GM21528 (cell line): ENCODE results near the gene SSU72.

ENCODE experiments used
- ATAC-seq: cut with Tn5 transposase; IDR thresholded peaks from one replicate; pipeline ENCODE4 v1.9.1; 2021; ENCODE audit warnings: mild to moderate bottlenecking, moderate library complexity; ENCODE audit not compliant: unreplicated experiment, low FRiP score

The SSU72 gene

GRCh38 chr1:1613509-1614082, 38.9 kb upstream of the SSU72 start:
- no peak for ATAC-seq

DNA sequence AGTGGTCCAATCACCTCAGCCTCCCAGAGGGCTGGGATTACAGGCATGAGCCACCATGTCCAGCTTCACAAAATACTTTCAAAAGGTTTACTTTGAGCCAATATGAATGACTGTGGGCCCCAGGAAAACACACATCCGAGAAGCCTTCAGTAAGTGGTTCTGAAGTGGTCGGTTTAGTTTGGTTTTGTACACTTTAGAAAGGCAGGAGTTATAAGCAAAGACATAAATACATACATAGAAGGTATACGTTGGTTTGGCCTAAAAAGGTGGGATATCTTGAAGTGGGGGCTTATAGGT, 37.4 kb upstream of the SSU72 start:
- no peak for ATAC-seq

DNA sequence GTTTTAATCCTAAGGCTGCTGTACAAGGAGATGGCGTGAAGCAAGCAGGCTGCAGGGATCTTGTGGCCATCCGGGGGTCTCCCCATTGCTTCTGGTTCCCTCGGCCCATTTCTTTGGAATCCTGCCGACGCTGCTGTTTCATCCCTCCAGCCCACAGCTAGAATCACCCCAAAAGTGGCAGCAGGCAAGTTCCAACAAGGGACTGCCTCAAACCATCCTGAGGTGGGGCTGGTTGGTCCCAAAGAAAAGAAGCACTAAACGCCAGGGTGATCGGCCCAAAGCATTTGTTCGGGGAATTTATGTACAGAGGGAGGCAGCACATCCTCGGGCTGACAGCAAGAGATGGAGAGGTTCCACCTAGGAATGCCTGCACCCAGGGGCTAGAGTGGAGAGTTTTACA, 36.1 kb upstream of the SSU72 start:
- ATAC-seq, result no peak

DNA sequence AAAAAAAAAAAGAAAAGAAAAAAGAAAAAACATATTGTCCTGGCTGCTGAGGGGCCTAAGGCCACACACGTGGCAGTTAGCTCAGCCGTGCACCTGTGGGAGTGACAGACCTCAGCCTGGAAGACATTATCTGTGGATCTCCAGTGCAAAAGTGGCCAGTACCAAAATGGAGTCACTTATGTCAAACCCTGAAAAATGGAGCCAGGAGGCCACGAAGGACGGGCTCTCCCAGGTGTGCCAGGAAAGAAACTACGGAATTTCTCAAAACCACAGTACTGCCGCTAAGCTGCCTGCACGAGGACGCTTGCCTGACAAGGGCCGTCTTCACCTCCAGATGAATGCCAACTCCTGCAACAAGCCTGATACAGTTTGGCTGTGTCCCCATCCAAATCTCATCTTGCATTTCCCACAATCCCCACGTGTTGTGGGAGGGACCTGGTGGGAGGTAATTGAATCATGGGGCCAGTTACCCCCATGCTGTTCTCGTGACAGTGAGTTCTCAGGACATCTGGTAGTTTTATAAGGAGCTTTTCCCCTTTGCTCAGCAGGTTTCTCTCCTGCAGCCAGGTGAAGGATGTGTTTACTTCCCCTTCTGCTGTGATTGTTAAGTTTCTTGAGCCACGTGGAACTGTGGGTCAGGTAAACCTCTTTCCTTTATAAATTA, 35.3 kb upstream of the SSU72 start:
- ATAC-seq, result no peak

GRCh38 chr1:1606232-1606631, 31.6 kb upstream of the SSU72 start:
- no peak for ATAC-seq

GRCh38 chr1:1605724-1606123, 31.1 kb upstream of the SSU72 start:
- no peak for ATAC-seq

GRCh38 chr1:1605034-1605591, 30.4 kb upstream of the SSU72 start:
- no peak for ATAC-seq

GRCh38 chr1:1604374-1605033, 29.8 kb upstream of the SSU72 start:
- no peak for ATAC-seq

- no peak for ATAC-seq
These were observed 29.2 kb upstream of the SSU72 start for GRCh38 chr1:1603671-1604373.

- ATAC-seq, result no peak
These were observed 28.4 kb upstream of the SSU72 start for GRCh38 chr1:1602968-1603506.

DNA sequence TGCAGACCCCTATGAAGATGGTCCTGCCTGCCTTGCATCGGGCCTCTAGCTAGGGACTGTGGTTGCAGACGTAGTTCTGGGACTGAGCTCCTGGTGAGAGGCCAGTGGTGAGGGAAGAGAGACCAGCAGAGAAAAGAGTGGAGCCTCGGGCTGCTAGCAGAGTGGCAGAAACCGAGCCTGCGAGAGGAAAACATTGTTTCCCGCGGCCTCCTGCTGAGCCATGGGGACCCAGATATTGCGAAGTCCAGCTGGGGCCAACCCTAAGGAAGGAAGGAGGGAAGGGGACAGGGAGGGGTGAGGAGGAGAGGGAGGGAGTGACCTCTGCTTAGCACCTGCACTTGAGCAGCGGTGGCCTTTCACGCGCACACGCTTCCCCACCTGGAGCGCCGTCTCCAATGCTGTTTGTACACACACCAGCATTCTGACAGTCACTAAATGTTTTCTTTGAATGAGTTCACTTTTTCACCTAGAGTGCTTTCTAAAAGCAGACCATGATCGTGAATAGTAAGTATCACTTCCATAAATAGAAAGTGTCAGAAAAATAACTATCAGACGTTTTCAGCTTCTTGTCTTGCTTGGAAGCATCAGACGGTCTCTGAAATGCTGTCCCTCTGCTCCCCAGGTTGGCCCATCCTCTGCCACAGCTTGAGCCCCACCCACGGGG, 27.8 kb upstream of the SSU72 start:
- ATAC-seq, result no peak

DNA sequence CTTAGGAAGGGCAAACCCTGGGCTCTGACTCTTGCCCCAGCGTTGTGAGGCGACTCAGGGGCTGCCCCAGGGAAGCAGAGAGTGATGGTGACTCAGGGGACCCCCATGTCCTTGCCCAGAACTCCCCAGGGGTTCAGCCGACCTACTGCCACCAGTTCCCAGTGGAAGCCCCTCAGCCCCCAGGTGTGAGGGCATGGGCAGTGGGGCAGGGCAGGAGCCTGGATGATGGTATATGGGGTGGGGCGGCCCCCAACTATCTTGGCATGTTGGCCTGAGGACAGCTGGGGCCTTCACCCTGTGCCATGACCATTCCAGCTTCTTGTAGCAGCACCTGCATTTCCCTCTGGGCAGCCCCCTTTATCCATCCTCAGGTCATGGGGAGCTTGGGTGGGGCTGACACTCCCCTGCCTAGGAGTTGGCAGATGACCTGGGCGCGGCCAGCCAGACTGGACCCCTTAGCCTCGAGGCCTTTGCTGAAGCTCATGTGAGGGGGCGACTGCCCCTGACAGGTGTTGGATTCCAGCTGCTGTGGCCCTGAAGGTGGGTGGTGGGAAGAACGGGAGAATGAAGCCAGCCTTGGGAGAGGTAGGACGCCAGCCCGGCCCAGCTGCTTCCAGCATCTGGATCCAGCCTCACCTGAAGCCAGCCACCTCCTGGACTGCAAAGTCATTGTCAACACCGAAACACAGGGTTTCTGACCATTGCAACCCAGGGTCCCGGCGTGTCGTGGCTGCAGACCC, 27.1 kb upstream of the SSU72 start:
- no peak for ATAC-seq

DNA sequence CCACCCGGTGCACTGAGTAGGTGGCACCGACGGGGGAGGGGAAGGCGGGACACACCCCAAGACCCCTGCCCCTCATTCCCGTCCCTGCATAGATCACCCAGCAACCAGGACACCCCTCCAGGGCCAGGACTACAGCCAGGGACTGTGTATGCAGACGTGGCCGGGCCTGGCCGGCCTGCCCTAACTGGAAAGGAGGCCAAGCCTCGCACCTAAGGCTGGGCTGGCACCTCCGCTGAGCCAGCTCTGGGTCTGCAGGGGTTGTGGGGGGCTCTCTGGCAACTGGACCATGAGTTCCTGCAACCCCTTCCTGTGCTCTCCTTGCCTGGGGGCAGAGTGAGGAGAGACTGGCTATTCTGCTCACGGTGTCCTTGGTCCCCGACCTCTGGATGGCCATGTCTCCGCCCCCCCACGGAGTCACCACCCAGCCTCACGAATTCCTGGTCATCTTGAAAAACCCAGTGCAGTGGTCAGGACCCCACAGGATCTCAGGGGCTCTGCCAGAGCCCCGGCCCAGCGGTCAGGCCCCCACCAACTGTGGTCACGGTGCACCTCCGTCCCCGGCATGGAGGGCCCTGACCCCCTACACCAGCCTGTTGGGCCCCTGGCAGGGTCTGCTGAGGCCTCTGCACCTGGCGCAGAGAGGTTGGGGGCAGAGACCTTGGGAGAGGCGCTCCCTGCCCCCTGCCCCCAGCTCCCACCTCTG, 26.3 kb upstream of the SSU72 start:
- ATAC-seq, result no peak

DNA sequence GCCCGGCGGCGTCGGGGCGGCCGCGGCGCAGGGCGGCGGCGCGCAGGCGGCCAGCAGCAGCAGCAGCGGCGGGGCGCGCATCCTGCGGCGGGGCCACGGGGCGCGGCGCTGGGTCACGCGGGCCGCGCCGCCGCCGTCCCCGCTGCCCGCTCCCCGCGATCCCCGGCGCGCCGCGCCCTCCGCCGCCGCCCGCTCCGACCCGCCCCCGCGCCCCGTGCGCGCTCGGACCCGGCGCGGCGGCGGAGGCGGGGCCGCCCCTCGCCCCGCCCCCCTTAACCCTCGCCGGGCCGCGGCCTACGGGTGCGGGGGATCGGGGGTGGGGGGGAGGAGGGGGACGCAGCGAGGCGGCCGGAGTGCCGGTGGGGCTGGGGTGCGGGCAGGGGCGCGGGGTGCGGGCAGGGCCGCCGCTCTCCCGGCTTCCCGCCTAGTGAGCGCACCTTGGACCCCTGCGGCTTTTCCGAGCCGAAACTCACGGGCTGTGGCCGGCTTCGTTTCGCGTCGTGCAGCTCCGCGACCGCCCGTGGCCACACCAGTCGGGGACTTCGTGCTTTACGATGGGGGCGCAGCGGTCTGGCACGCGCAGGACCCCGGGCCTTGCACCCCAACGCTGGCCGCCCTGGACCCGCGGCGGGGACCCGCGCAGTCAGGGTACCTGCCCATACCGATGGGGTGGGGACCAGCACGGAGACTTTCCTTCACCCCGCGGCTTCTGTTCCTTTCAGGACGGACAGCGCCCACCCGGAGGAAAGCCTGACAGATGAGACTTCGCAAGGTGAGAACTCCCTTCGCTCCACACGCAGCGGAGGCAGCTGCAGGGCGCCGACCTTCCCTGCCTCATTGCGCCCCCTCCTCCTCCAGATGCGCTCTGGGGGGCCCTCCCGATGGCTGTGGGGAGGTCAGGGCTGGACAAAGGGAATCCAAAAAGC, 25.5 kb upstream of the SSU72 start, which contains the start of gene FNDC10:
Gene FNDC10, minus strand, starts transcription at position 201 of the 926 bp plus-strand sequence. Its CDS starts 120 bp downstream, at position 81.
- ATAC-seq, result no peak

GRCh38 chr1:1599030-1599934, 24.6 kb upstream of the SSU72 start:
- no peak for ATAC-seq

GRCh38 chr1:1598720-1599029, 24.0 kb upstream of the SSU72 start:
- ATAC-seq, result no peak

DNA sequence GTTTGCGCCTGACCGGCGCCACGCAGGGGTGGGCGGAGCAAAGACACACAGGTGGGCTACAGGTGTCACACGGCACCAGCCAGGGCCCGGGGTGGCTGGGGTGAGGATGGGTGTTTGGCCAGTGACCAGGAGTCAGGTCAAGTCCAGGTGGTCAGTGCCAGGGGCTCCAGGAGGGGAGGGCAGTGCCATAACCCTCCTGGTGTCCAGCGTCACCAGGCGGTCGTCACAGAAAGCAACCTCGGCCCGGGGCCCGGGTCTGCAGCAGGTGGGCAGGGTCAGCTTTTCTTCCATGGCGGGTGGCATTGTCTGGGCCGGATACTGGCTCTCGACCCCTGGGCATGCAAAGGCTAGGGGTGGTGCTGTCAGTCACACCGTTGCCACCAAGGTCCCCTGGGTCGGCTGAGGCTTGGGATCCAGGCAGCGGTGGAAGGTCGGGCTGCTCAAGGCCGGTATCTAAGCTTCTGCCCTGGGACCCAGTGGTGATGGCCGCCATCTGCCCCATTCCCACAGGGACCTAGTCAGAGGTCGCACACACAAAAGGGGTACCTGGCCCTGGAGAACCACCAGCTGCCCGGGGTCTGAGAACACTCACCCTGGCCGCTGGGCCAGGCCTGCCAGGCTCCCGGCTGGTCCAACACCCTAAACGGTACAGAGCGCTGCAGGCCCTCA, 23.5 kb upstream of the SSU72 start:
- ATAC-seq, result no peak
